HG03097 (cell line): ENCODE results near the gene NEK6.

Source experiments
- ATAC-seq: cut with Tn5 transposase; IDR thresholded peaks from one replicate; pipeline ENCODE4 v1.9.1; 2021; ENCODE audit not compliant: unreplicated experiment, low FRiP score

NEK6 gene

DNA sequence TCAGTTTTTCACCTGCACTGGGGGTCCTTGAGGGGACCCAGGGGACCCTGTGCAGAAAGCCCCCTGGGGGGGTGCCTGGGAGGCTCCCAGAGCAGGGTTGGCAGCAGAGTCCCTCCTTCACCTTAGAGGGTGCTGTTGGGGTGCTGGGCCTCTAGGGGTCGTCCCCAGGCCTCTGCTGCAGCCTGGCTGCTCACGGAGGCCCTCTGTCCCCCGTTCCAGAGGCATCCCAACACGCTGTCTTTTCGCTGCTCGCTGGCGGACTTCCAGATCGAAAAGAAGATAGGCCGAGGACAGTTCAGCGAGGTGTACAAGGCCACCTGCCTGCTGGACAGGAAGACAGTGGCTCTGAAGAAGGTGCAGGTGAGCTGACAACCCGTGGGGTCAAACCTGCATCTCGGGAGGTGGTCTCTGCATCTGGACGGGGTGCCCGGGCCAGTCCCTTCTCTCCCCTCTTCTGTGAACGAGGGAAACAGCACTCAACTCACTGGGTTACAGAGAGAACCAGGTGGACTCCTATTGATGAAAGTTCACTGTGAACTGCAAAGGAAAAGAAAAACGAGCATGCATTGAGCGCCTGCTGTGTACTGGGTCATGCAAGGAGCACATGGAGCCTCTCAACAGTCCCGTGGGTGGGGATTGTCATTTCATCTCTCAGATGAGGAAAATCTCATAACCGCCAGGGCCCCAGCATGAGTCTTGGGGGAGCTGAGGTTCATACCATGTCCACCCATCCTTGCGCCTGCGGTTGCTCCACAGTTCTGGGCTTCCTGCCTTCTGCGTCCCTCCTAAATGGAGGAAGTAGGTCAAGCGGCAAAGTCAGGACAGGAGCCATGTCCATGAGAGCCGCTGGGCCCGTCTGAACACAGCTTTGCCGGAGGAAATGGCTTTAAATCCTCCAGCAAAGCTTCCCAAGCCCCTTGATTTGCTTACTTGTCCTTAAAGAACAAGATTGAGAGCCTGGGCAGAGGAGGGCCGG lies 54.8 kb downstream of the NEK6 start:
- no peak for ATAC-seq

DNA sequence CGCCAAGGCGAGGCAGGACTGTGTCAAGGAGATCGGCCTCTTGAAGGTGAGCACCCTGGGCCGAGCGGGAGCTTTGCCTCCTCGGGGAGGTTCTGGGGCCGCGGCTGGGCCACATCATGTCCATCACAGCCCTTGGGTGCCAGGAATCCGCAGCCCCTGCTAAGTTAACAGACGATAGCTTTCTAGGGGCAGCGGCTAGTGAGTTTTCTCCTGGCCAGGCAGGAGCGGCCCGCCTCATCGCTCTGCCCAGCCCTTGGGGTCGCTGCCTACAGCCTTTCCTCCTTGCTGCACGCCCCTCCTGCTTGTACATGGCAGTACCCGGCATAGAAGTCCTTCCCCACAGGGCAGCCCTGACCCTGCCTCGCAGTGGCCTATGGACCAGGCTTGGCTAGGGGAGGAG lies 56.2 kb downstream of the NEK6 start:
- ATAC-seq: no peak

DNA sequence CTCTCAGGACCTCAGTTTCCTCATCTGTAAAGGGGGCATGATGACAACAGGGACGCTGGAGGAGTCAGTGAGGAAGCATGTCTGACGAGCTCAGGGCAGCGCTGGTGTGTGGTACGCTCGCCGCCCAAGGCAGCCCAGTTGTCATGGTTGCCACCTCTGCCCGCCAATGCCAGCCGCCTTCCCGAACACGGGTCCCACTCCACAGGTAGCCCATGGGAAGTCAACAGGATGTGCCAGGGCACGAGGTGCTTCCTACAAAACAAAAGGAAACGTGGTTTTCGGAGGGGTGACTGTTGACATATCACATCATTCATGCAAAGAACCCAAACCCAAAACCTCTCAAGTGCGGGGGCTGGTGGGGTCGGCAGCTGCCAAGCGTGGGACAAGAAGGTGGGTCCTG lies 58.1 kb downstream of the NEK6 start:
- ATAC-seq: no peak

DNA sequence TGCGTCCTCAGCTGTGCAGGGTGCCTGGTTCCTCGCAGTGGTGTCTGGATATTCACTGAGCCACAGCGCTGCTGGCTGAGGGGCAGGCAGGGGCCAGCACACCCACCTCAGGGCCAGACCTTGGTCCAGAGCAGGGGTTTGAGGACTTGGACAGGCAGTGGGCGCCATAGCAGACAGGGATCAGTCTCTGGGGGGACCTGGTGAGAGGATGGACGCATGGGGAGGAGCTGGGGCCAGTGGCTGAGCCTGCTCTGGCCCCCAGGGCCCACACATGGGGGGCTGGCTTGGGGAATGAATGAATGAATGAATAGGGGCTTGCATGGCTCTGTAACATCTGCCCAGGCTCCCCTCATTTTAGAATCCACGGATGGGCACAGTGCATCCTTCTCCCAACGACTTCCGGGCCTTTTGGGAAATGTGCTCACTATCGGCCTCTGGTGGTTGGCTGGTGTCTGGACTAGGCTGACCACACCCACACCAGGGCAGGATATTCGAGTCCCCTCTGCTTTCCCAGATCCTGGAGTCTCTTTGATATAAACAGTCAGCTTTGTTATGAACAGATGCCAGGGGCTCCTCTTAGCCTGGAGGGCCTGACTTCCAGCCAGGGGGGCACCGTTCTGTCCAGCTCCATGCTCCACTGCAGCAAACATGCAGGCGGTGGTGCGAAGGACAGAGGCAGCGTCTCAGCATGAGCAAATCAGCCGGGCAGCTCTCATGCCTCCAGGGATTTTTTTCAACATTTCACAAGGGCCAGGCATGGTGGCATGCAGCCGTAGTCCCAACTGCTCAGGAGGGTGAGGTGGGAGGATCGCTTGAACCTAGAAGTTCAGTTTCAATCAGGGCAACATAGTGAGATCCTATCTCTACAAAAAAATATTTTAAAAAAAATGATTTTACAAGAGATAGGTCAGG lies 62.6 kb downstream of the NEK6 start:
- ATAC-seq: no peak

DNA sequence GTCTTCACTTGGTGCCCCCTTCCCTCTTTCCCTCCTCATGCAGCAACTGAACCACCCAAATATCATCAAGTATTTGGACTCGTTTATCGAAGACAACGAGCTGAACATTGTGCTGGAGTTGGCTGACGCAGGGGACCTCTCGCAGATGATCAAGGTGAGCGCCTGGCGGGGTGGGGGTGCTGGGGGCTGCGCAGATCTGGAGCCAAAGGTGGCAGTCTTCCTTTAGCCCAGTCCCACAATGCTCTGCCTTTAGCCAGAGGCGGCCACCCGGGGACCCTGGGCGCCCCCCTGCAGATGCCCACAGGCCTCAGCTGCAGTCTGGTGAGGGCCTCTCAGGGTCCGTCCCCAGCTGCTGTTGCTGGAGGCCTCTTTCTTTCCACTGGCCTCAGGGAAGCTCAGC lies 63.7 kb downstream of the NEK6 start:
- ATAC-seq: no peak

DNA sequence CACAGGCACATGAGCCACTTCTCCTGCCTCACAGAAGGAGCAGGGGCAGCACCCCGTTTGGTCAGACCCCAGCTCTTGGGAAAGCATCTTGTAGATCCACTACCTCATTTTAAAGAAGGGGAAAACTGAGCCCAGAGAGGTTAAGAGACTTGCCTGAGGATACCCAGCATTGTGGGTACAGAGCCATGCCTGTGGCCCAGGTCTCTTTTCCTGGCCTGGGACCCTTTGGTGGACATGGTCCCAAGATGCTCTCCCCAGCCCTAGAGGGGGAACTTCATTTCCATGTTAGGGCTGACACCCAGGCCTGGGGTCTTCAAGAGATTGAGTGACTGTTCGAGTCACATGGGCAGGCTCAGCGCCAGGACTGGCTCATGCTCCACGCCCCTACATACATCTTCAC lies 64.2 kb downstream of the NEK6 start:
- no peak for ATAC-seq

DNA sequence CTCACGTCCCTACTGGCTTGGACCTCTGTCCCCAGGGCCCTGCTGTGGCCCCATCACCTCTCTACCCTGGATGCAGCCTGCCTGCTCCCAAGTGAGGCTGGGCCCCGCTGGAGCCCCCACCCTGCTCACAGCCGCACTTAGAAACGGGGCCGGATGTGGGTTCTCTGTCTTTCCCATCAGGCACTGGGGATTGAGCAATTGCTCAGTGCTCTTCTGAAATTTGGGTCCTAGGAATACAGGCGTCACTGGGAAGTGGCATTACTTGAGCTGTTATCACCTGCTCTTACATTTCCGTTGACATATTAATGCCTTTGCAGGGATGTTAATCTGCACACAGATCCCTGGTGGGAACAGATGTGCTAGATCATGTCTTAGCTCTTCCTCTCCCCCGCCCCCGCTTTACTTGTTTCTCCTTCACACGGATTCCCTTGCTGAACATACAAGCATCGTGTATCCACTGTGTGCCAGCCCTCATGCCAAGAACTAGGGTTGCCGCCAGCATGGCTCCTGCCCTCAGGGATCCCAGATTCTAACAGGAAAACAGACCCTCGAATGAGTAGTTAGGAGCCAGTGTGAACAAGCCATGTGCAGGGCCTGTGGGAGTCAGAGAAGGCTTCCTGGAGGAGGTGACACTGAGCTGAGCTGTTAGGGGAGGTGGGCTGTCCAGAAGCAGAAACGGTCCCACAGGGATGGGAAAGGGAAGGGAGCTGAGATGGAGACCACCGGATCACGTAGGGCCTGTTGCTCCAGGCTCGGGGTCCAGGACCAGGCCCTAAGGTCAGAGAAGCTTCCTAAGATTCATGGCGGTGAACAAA lies 65.1 kb downstream of the NEK6 start:
- no peak for ATAC-seq

DNA sequence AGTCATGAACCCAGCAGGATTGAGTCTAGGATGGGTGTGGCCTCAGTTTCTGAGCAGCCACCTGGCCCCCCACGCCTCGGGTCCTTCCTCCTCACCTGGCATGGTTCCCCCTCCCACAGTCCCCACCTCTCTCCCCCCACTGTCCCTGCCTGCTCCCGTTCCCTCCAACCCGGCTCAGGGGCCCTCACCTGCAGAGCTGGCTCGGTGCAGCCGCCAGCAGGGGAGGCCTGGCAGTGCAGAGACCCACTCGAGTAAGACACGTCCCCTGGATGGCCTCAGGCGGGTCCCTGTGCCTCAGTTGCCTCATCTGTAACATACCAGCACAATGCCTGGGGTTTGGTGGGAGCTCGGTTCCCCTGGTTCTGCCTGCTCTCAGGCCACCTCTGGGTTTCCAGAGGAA lies 66.2 kb downstream of the NEK6 start:
- ATAC-seq: no peak

DNA sequence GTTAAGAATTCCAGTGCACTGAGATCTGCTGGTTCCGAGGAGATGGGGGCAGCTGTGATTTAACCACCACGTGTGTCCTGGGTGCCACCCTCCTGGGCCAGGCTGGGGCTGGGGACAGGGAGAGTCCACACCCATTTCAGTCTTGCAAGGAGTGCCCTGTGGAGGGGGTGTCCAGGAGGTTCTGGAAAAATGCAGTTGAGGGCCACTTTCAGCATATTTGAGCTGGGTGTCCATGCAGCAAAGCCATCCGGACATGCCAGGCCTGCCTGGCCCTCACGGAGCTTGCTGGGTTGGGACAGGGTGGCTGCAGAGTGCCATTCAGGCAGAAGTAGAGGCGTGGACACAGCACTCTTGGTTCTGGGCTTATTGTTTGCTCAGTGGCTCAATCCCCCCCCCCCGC lies 68.1 kb downstream of the NEK6 start:
- ATAC-seq: no peak

DNA sequence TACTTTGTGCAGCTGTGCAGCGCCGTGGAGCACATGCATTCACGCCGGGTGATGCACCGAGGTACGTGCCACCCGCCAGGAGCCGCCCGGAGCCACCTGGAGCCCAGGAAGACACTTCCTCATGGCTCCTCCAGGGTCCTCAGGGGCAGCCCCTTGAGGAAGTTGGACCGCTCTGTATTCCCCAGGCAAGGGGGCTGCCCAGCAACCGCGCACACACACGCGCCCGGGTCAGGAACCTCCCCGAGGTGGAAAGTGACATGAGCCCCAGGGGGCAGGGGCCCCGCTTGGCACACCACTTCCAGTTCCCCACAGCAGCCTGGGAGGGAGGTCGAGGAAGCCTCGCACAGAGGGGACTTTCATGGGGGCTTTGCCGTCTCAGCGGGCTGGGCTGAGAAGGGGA lies 68.6 kb downstream of the NEK6 start:
- no peak for ATAC-seq

DNA sequence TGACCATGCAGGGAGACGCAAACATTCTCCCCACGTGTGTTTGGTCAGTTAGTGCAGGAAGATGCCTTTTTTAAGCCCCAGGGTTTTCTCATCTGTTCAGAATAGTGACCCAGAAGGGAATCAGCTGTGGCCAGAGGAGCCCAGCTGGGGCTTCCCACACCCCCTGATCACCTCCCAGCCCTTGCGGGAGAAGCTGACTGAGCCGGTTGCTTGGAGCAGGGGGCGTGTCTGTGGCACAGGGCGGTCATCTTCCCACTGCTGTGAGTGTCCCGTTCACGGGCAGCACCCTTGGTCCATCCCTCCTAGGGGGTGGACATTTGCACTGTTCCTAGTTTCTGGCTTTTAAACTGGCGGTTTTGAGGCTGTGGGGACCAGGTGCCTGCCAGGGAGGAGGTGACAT lies 69.7 kb downstream of the NEK6 start:
- ATAC-seq: no peak

DNA sequence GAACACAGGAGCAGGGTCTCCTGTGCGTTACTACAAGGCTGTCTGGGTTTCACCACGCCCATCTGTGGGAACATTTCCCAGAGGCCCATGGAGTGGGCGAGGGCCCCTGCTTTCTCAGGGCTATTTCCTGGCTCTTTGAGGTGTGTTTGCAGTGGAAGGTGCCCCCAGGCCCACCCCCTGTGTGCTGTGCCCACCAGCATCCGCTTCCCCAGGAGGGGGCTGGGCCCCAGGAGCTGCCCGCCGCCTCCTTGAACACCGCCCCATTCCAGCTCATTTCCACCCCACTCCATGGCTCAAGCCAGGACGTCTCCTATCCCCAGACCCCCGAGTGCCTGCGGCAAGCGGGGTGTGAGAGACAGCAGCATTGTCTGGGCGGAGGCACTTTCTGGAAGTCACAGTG lies 70.5 kb downstream of the NEK6 start:
- ATAC-seq: no peak

DNA sequence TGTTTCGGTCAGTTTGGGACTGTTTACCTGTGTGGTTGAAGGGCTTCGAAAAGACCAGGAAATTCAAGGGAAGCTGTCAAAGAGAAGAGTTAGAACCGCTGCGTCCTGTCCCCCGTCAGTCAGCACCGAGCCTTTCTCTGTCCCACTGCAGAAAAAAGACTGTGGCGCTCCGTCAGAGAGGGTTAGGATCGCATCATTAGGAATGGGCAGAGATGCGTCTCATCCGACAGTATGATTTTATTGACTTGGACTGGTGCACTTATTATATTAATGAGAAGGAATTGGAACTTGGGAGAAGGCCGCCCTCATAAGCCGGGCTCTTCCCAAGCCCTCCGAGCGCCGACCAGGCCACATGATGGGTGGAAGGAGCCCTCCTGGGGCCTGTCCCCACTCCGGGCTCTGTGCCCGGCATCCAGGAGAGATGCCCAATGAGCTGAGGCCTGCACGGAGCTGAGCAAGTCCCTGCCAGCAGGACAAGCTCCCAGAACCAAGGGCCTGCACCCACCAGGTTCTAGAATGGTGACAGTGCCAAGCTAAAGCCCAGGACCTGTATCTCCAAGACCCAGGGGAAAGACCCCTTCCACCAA lies 71.5 kb downstream of the NEK6 start:
- ATAC-seq: no peak

DNA sequence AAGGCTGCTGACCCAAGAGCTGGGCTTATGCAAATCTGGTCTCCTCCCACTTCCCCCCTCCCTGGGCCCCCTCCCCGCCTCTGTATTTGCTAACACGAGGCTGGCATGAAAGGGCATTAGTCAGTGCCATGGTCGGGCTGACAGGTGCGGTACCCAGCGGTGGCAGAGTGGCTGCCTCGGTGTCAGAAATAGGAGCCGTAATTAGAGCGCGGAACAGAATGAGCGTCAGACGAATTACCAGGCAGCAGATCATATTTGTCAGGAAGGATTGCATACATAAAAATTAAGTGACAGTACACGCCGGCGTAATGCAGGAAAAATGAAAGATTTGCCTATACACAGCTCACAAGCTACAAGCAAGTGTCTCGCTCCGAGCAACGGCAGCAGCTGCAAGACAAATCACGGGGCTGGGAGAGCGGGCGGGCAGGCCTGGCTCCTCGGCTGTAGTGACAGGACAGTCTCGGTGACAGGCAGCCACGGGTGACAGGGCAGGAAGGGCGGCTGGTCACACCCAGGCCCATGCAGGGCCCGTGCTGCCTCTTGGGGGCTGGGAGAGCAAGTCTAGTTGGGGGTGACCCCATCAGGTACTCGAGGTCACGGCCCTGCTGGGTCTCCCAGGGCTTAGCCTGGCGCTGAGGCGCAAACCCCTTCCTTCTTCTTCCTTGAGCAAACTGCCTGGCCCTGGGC lies 72.4 kb downstream of the NEK6 start:
- ATAC-seq: no peak

DNA sequence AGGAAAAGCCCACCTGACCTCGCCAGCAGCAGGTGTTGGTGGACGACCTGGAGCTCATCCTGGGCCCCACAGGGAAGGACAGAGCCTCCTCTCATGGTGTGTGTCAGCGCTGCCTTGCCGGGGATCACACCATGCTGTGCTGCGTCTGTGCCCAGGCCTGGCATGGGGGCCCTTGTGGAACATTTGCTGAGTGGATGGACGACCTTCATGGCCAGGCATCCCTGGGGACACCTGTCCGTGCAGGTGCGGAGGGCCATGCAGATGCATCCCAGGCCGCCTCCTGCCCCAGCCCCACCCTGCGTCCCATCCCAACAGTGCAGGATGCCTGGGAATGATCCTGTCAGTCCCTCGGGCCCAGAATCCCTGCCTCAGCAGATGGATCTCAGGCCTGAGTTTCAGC lies 73.8 kb downstream of the NEK6 start:
- ATAC-seq: no peak

DNA sequence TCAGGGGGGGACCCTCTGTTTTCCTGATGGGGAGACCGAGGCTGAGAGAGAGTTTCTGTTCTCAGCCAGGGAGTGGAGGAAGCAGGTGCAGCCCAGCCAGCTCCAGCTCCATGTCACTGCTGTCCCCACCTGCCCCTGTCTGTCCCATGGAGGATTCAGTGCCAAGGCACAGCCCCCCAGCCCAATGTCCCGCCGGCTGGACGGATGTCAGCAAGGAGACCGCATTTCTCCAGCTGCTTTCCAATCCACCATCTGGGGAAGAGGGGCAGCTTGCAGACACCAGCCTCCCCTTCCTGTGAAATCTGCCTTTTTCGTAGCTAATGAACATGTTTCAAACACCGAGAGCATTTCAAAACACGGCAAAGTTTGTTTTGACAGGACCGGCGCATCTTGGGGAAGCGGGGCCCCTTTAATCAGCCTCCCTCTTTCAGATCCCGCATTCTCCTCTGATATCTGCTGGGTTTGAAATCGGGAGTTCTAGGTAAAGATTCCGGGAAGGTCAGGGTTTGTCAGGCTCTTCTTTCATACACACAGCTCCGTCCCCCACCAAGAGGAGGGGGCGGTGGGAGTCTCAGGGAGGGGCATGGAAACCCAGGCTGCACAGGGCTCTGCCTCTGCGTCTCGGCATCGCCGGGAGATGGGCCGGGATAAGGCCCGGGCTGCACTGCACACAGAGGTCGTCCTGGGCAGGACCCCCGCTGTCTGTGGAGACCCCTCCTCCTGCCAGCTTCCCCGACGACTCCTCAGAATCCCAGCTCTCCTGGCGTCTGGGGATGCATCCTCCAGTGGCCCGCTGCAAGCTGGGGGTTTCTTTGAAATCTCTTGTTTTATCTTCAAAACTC lies 74.8 kb downstream of the NEK6 start:
- no peak for ATAC-seq

DNA sequence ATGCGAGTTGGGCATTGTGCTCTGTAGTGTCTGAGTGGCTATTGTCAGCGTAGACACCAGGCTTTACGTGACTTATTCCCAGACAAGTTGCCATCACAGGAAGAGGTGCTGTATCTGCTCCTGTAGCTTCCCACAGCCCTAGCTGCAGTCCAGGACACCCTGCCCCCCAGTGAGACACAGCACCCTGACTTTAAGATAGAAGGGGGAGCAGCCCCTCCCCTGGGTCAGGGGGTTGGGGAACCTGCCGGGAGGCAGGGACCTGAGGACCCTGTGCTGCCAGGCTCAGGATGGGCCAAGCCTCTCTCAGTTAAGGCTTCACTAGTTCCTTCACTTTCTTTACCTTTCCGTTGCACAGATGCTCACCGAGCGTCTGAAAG lies 75.4 kb downstream of the NEK6 start:
- no peak for ATAC-seq

DNA sequence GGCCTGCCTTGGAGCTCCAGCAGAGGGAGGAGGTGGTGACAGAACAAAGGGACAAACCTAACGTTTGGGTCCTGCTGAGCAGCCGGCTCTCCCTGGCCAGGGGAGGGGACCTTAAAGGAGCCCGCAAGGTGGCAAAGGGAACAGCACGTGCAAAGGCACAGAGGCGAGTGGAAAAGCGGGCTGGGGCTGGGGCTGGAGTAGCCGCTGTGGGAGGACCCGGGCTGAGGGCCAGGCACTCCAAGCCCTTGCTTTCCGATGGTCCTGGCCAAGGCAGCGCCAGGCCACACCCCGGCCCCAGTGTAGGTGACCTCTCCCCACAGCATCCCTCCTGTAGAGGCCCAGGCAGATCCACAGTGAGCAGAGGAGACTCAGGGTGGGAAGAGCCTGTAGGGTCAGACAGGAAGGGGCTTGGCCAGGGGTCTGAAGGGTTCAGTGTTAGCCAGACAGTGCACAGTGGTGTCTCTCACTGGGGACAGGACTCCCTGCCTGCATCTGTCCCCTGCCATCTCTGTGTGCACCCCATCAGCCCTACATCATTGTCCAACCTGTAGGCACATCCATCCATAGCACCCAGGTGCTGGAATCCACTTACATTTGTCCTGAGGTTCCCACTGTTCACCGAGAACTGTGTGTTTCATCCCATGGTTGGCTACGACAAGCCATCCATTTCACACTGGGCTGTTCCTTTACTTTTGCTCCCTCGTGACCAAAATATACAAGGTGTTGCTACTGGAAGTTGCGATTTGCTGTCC lies 77.0 kb downstream of the NEK6 start:
- ATAC-seq: no peak
